D721Med (cell line): ENCODE data around the gene NRG3.
A peak's percentile ranks its signal among the peaks of the same experiment; 100 is the strongest.

Experiments used
- DNase-seq: peaks from one replicate; pipeline ENCODE4 v3.0.0; 2011; ENCODE audit warnings: low spot score; ENCODE audit not compliant: insufficient read length
- FAIRE-seq: peaks from 2 replicates; lab custom pipeline; 2011; peaks lifted over from hg19 to GRCh38; lab: Jason Lieb, UNC
- TF ChIP-seq, protein P1 (sequence below): IDR thresholded peaks from 2 replicates; pipeline ENCODE4 v1.5.1; 2012; ENCODE audit warnings: mild to moderate bottlenecking, control low read depth; ENCODE audit not compliant: insufficient read depth; ENCODE audit errors: missing control alignments

Gene NRG3

DNA sequence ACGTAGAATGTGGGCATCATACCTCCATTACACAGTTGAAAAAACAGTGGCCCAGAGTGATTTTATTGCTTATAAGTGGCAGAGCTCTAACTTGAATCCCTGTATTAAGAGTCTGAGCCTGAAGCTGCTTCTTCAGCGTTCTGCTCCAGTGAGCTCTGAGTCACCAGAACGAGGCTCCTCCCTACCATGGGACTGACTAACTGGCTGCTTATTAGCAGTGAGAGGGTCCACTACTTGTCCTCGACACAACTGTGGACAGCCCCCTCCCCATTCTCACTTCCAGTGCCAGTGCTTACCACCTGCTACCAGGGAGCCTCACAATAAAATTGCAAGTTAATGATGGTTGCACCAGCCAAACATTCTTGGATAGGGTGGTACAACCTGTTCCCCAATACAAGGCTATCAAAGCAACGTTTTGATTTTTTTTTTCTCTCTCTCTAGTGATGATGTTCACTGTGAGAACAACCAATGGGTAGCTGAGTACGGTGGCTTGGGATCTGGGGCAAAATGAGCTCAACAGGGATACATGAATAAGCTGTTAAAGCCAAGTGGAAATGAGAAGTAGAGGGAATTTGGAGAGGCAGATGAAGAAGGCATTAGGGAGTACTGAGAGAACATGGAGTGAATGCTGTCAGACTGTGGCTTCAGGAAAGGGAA, 2.7 kb upstream of the NRG3 start:
- no peak for FAIRE-seq
- DNase-seq, result no peak
- TF ChIP-seq, protein P1, sequence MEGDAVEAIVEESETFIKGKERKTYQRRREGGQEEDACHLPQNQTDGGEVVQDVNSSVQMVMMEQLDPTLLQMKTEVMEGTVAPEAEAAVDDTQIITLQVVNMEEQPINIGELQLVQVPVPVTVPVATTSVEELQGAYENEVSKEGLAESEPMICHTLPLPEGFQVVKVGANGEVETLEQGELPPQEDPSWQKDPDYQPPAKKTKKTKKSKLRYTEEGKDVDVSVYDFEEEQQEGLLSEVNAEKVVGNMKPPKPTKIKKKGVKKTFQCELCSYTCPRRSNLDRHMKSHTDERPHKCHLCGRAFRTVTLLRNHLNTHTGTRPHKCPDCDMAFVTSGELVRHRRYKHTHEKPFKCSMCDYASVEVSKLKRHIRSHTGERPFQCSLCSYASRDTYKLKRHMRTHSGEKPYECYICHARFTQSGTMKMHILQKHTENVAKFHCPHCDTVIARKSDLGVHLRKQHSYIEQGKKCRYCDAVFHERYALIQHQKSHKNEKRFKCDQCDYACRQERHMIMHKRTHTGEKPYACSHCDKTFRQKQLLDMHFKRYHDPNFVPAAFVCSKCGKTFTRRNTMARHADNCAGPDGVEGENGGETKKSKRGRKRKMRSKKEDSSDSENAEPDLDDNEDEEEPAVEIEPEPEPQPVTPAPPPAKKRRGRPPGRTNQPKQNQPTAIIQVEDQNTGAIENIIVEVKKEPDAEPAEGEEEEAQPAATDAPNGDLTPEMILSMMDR, result no peak

- DNase-seq (no peak), FAIRE-seq (no peak)
- TF ChIP-seq, protein P1, result no peak
Observed at GRCh38 chr10:81873231-81873931, 1.6 kb upstream of the NRG3 start.

- FAIRE-seq, result no peak
- DNase-seq, result peak; percentile 65
- TF ChIP-seq, protein P1, result no peak
Observed at GRCh38 chr10:81873932-81874816, 820 bp upstream of the NRG3 start.

DNA sequence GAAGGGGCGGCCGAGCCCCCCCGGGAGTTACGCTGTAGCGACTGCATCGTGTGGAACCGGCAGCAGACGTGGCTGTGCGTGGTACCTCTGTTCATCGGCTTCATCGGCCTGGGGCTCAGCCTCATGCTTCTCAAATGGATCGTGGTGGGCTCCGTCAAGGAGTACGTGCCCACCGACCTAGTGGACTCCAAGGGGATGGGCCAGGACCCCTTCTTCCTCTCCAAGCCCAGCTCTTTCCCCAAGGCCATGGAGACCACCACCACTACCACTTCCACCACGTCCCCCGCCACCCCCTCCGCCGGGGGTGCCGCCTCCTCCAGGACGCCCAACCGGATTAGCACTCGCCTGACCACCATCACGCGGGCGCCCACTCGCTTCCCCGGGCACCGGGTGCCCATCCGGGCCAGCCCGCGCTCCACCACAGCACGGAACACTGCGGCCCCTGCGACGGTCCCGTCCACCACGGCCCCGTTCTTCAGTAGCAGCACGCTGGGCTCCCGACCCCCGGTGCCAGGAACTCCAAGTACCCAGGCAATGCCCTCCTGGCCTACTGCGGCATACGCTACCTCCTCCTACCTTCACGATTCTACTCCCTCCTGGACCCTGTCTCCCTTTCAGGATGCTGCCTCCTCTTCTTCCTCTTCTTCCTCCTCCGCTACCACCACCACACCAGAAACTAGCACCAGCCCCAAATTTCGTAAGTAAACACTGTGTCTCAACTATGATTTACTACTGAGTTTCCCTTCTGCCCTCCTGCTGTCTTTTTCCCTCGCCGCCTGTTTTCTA, 666 bp downstream of the NRG3 start:
- FAIRE-seq, result no peak
- DNase-seq, result no peak
- TF ChIP-seq, protein P1, result no peak

- FAIRE-seq, result no peak
- TF ChIP-seq, protein P1, result no peak
Observed at GRCh38 chr10:81876253-81877077, 1.5 kb downstream of the NRG3 start.

GRCh38 chr10:81877596-81877995, 2.6 kb downstream of the NRG3 start:
- DNase-seq, result no peak
- TF ChIP-seq, protein P1, result no peak
- no peak for FAIRE-seq

More at GRCh38 chr10:81876253-81877077, 1.5 kb downstream of the NRG3 start:
- DNase-seq, result no peak
